ENCODE measurements around the gene CEP128. TPM values are rescaled to one million over a fixed set of nuclear protein-coding genes. Genes with fewer than 3 reads are reported as not detected.
"Not testable (repeated sequence)": the region's sequence is repeated elsewhere in the genome, so short reads cannot be mapped to it uniquely, and the experiment has no call there.

Gene CEP128
- total and polyA plus RNA-seq, 5 experiments from 2014 or later, result 2.0 to 8.7 (median 3.1) TPM

GRCh38 chr14:80926397-80927082 lies 15.0 kb downstream of the CEP128 start:
- peaks cover 0 to 22% (median 4%) of the 10 kb centered on the region in 9 donors for H3K9me3 Mint-ChIP-seq
- no peak for DNase-seq
- peak overlapping the region in 1 of 10 donors; percentile 17 for H3K27ac Mint-ChIP-seq
- no peak overlapping the region for H3K4me3 Mint-ChIP-seq
- peaks cover 9 to 20% (median 17%) of the 10 kb centered on the region in 4 donors for H3K4me1 Mint-ChIP-seq
- no peaks in the 10 kb centered on the region for H3K27me3 Mint-ChIP-seq
- H3K36me3 Mint-ChIP-seq, result peaks cover 8 to 15% (median 11%) of the 10 kb centered on the region in 3 donors
- ATAC-seq, result no peak
- POLR2A ChIA-PET, result no interaction called here

- H3K4me1 Mint-ChIP-seq, result peaks cover 0 to 4% (median under 1%) of the 10 kb centered on the region in 4 donors
- no peak overlapping the region for H3K27ac Mint-ChIP-seq
- no peaks in the 10 kb centered on the region for H3K27me3 Mint-ChIP-seq
- H3K4me3 Mint-ChIP-seq, result no peak overlapping the region
- POLR2A ChIA-PET, result no interaction called here
- ATAC-seq, result no peak
- H3K36me3 Mint-ChIP-seq, result peaks cover 8 to 18% (median 11%) of the 10 kb centered on the region in 3 donors
- no peak for DNase-seq
- peaks cover 0 to 22% (median 4%) of the 10 kb centered on the region in 9 donors for H3K9me3 Mint-ChIP-seq
Observed at GRCh38 chr14:80924365-80925103, 17.0 kb downstream of the CEP128 start.

- POLR2A ChIA-PET, result no interaction called here
- no peaks in the 10 kb centered on the region for H3K4me1 Mint-ChIP-seq
- no peak overlapping the region for H3K4me3 Mint-ChIP-seq
- DNase-seq, result no peak
- peaks cover 7 to 11% (median 10%) of the 10 kb centered on the region in 3 donors for H3K36me3 Mint-ChIP-seq
- no peak for ATAC-seq
- H3K9me3 Mint-ChIP-seq, result peaks cover 0 to 16% (median 4%) of the 10 kb centered on the region in 9 donors
- H3K27me3 Mint-ChIP-seq, result no peaks in the 10 kb centered on the region
- H3K27ac Mint-ChIP-seq, result no peak overlapping the region
Observed at GRCh38 chr14:80923368-80923767, 18.2 kb downstream of the CEP128 start.

DNA sequence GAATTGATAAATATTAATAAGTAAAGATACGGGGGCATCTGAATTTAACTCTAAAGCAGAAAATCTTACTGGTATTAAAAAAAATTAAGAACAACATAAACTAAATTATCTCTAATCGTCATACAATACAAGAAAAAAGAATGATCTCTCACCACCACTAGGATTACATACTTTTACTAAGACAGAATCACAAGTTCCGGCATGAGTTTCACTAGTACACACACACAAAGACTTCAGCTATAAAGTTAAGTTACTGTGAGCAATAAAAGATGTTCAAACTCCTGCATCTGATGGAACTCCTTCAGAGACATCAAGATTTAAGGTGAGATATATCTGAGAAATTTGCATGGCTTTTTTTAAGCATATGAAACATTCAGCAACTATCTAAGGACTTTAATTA lies 21.9 kb downstream of the CEP128 start:
- DNase-seq (no peak), ATAC-seq (no peak)
- no peaks in the 10 kb centered on the region for H3K27me3 Mint-ChIP-seq
- H3K4me1 Mint-ChIP-seq, result peaks cover 0 to 5% (median 2%) of the 10 kb centered on the region in 4 donors
- peaks cover 7 to 15% (median 8%) of the 10 kb centered on the region in 3 donors for H3K36me3 Mint-ChIP-seq
- no peak overlapping the region for H3K27ac Mint-ChIP-seq
- peaks cover 0 to under 1% (median 0%) of the 10 kb centered on the region in 9 donors for H3K9me3 Mint-ChIP-seq
- POLR2A ChIA-PET, result no interaction called here
- H3K4me3 Mint-ChIP-seq, result no peak overlapping the region

DNA sequence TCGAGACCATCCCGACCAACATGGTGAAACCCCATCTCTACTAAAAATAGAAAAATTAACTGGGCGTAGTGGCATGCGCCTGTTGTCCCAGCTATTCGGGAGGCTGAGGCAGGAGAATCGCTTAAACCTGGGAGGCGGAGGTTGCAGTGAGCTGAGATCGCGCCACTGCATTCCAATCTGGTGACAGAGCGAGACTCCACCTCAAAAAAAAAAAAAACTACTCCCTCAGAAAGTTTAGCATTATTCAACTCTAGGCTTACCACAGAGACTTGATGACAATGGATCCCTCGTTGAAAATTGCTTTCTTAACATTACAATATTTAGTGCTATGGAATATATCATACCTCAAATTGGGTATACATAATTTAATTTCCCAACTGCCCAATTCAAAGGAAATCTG lies 29.5 kb downstream of the CEP128 start:
- H3K27ac Mint-ChIP-seq, H3K9me3 Mint-ChIP-seq, ATAC-seq, H3K27me3 Mint-ChIP-seq, DNase-seq, H3K4me3 Mint-ChIP-seq, POLR2A ChIA-PET, H3K4me1 Mint-ChIP-seq: not testable (repeated sequence)
- H3K36me3 Mint-ChIP-seq, result peaks cover 6 to 22% (median 14%) of the 10 kb centered on the region in 3 donors

DNA sequence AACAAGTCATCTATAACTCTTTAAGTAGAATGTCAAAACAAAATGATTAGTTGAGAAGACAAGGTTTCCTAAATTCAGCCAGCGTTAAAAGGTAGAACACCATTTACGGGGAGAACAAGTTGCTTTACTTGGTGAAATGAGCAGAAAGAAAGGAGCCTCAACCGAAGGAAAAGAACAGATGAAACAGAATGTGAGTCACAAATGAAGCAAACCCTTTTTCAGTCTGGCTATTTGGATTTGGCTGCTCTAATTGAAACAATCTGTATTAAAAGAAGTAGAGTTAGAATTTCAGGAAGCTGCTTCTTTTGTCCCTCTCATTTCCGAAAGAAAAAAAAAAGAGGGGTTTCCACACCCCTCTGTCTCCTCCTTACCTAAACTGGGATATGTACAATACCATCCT lies 34.6 kb downstream of the CEP128 start:
- no peak for ATAC-seq
- POLR2A ChIA-PET, result no interaction called here
- H3K4me1 Mint-ChIP-seq, result no peaks in the 10 kb centered on the region
- no peaks in the 10 kb centered on the region for H3K9me3 Mint-ChIP-seq
- no peak for DNase-seq
- peaks cover 4 to 18% (median 5%) of the 10 kb centered on the region in 3 donors for H3K36me3 Mint-ChIP-seq
- H3K4me3 Mint-ChIP-seq, result no peak overlapping the region
- no peak overlapping the region for H3K27ac Mint-ChIP-seq
- no peaks in the 10 kb centered on the region for H3K27me3 Mint-ChIP-seq

- Mint-ChIP-seq H3K27ac (no peak overlapping the region), H3K4me3 (no peak overlapping the region), H3K27me3 (no peaks in the 10 kb centered on the region), H3K36me3 (peaks cover 4 to 21% (median 11%) of the 10 kb centered on the region in 3 donors), H3K9me3 (no peaks in the 10 kb centered on the region), H3K4me1 (no peaks in the 10 kb centered on the region)
- DNase-seq (no peak), ATAC-seq (no peak)
- POLR2A ChIA-PET, result no interaction called here
Observed at GRCh38 chr14:80906336-80906735, 35.2 kb downstream of the CEP128 start.

- ATAC-seq, result no peak
- no peak overlapping the region for H3K27ac Mint-ChIP-seq
- no peaks in the 10 kb centered on the region for H3K4me1 Mint-ChIP-seq
- POLR2A ChIA-PET, result no interaction called here
- no peaks in the 10 kb centered on the region for H3K9me3 Mint-ChIP-seq
- H3K4me3 Mint-ChIP-seq, result no peak overlapping the region
- no peak for DNase-seq
- peaks cover 7 to 26% (median 11%) of the 10 kb centered on the region in 3 donors for H3K36me3 Mint-ChIP-seq
- H3K27me3 Mint-ChIP-seq, result no peaks in the 10 kb centered on the region
Observed at GRCh38 chr14:80902608-80903007, 38.9 kb downstream of the CEP128 start.

DNA sequence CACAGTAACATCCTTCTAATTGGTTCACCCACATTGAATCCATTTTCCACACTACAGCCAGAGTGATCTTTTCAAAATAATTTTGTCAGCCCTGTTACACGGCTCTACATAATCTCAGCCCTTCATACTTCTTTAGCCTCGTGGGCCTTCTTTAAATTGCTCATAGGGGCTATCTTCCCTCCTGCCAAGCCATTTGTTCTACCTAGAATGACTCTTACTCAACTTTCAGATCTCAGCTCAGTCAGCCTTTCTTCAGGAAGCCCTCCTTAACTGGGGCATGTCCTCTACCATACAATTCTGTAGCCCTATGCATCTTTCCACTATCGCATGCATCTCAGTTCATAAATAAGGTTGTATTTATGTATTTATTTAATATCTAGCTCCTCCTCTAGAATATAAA lies 39.7 kb downstream of the CEP128 start:
- H3K36me3 Mint-ChIP-seq, result peaks cover 7 to 26% (median 11%) of the 10 kb centered on the region in 3 donors

GRCh38 chr14:80901260-80901659 lies 40.3 kb downstream of the CEP128 start:
- H3K36me3 Mint-ChIP-seq, result peaks cover 7 to 23% (median 11%) of the 10 kb centered on the region in 3 donors
- H3K4me3 Mint-ChIP-seq, result no peak overlapping the region
- no peaks in the 10 kb centered on the region for H3K9me3 Mint-ChIP-seq
- H3K27ac Mint-ChIP-seq, result no peak overlapping the region
- DNase-seq (no peak), ATAC-seq (no peak)
- no peaks in the 10 kb centered on the region for H3K4me1 Mint-ChIP-seq
- H3K27me3 Mint-ChIP-seq, result no peaks in the 10 kb centered on the region
- POLR2A ChIA-PET, result no interaction called here

More for the DNA sequence above, 39.7 kb downstream of the CEP128 start:
- ATAC-seq (no peak), DNase-seq (no peak)
- Mint-ChIP-seq H3K27me3 (no peaks in the 10 kb centered on the region), H3K9me3 (no peaks in the 10 kb centered on the region), H3K4me3 (no peak overlapping the region), H3K4me1 (no peaks in the 10 kb centered on the region), H3K27ac (no peak overlapping the region)
- POLR2A ChIA-PET, result interaction anchor here (0.5 kb wide), 1 partner anchor 253 kb away, joined by 3 read pairs; no protein-coding TSS in a partner anchor

DNA sequence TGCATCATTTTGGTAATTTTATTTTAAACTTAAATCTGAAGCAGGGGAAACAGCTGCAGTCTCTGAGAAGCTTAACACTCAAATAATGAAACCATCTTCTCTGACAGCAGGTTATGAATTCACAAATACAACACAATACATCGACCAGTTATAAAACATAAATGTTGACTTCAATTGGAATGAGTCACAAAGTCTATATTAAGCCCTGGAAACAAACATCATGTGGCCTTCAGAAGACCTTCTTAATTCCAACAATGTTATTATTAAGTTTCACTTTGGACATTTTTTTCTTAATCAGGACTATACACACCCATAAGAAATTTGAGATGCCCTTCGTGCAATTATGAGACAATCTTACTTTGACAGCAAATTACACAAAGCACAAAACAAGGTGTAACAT lies 68.9 kb downstream of the CEP128 start:
- DNase-seq, result no peak
- peak overlapping the region in 1 of 10 donors; percentile 73 for H3K27ac Mint-ChIP-seq
- no peak for ATAC-seq
- no peaks in the 10 kb centered on the region for H3K4me1 Mint-ChIP-seq
- peaks cover 0 to 44% (median 33%) of the 10 kb centered on the region in 3 donors for H3K36me3 Mint-ChIP-seq
- H3K4me3 Mint-ChIP-seq, result no peak overlapping the region
- peaks cover 4 to 37% (median 23%) of the 10 kb centered on the region in 9 donors for H3K9me3 Mint-ChIP-seq
- H3K27me3 Mint-ChIP-seq, result no peaks in the 10 kb centered on the region
- POLR2A ChIA-PET, result no interaction called here

DNA sequence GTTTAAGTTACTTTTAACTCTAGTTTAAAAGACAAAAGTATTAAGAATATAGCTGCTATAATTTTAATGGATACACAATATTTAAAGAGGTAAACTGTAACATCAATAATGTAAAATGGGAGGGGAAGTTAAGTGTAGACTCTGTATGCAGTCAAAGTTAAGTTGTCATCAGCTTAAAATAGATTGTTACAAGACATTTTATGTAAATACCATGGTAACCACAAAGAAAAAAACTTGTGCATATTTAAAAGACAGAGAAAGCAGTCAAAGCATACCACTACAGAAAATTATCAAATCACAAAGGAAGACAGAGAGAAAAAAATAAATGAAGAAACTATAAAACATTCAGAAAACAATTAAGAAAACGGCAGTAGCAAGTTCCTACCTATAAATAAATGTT lies 73.3 kb downstream of the CEP128 start:
- DNase-seq (no peak), ATAC-seq (no peak)
- peaks cover 8 to 55% (median 41%) of the 10 kb centered on the region in 9 donors for H3K9me3 Mint-ChIP-seq
- no peak overlapping the region for H3K27ac Mint-ChIP-seq
- H3K36me3 Mint-ChIP-seq, result peaks cover 3 to 46% (median 37%) of the 10 kb centered on the region in 3 donors
- H3K4me3 Mint-ChIP-seq, result no peak overlapping the region
- no peaks in the 10 kb centered on the region for H3K27me3 Mint-ChIP-seq
- H3K4me1 Mint-ChIP-seq, result no peaks in the 10 kb centered on the region
- POLR2A ChIA-PET, result no interaction called here

DNA sequence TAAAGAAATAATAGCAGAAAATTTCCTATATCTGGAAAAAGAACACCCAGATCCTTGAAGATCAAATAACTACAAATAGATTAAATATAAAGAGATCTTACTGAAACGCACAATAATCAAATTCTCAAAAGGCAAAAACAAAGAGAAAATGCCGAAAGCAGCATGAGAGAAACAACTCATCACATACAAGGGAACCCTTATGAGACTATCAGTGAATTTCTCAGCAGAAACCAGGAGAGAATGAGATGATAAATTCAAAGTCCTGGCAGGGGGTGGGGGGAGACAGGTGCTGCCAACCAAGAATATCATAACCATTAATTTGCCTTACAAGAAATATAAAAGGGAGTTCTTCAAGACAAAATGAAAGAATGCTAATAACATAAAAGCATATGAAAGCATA lies 73.7 kb downstream of the CEP128 start:
- POLR2A ChIA-PET, result no interaction called here
- H3K9me3 Mint-ChIP-seq, result peaks cover 8 to 55% (median 41%) of the 10 kb centered on the region in 9 donors
- no peaks in the 10 kb centered on the region for H3K27me3 Mint-ChIP-seq
- ATAC-seq, result no peak
- H3K36me3 Mint-ChIP-seq, result peaks cover 3 to 46% (median 37%) of the 10 kb centered on the region in 3 donors
- no peaks in the 10 kb centered on the region for H3K4me1 Mint-ChIP-seq
- H3K4me3 Mint-ChIP-seq, result no peak overlapping the region
- no peak overlapping the region for H3K27ac Mint-ChIP-seq
- no peak for DNase-seq
